GM18951 (cell line): ENCODE data around the gene PAXX.

ENCODE experiments used
- POLR2A ChIP-seq: IDR thresholded peaks from 4 replicates; pipeline ENCODE4 v1.6.1; 2011; ENCODE audit warnings: mild to moderate bottlenecking; ENCODE audit not compliant: insufficient read length, insufficient read depth; ENCODE audit errors: extremely low read depth
- in situ Hi-C: fragments of 300-500 bp; cut with MboI; formaldehyde crosslinking; loops from one replicate; pipeline ENCODE4 v1.12.0; 2022; ENCODE audit warnings: low sequenced_read_pairs, mixed read lengths, inconsistent platforms; ENCODE audit not compliant: unreplicated experiment

The PAXX gene

GRCh38 chr9:136964833-136965422 is 27.3 kb upstream of the PAXX start:
- TF ChIP-seq POLR2A = no peak
- in situ Hi-C loops = no loop called here

- TF ChIP-seq POLR2A = no peak
- in situ Hi-C loops = no loop called here
Observed at GRCh38 chr9:136965771-136966484, 26.3 kb upstream of the PAXX start.

- TF ChIP-seq POLR2A = no peak
- in situ Hi-C loops = no loop called here
Observed at GRCh38 chr9:136968333-136969127, 23.7 kb upstream of the PAXX start.

GRCh38 chr9:136969150-136969549 is 23.1 kb upstream of the PAXX start:
- in situ Hi-C loops = no loop called here
- TF ChIP-seq POLR2A = no peak

- no peak for TF ChIP-seq POLR2A
- in situ Hi-C loops = no loop called here
Observed at GRCh38 chr9:136969774-136970173, 22.4 kb upstream of the PAXX start.

GRCh38 chr9:136970361-136970760 is 21.9 kb upstream of the PAXX start:
- TF ChIP-seq POLR2A = no peak
- in situ Hi-C loops = no loop called here

GRCh38 chr9:136971746-136972145 is 20.5 kb upstream of the PAXX start:
- no peak for TF ChIP-seq POLR2A
- in situ Hi-C loops = no loop called here

- no peak for TF ChIP-seq POLR2A
- in situ Hi-C loops = no loop called here
Observed at GRCh38 chr9:136972335-136972734, 19.9 kb upstream of the PAXX start.

- no peak for TF ChIP-seq POLR2A
- in situ Hi-C loops = no loop called here
Observed at GRCh38 chr9:136972743-136973142, 19.5 kb upstream of the PAXX start.

- in situ Hi-C loops = no loop called here
- TF ChIP-seq POLR2A = no peak
Observed at GRCh38 chr9:136973618-136974617, 18.3 kb upstream of the PAXX start.

- no peak for TF ChIP-seq POLR2A
- in situ Hi-C loops = no loop called here
Observed at GRCh38 chr9:136974817-136975535, 17.2 kb upstream of the PAXX start.

- in situ Hi-C loops = no loop called here
- TF ChIP-seq POLR2A = no peak
Observed at GRCh38 chr9:136975644-136976043, 16.6 kb upstream of the PAXX start.
